ENCODE results near the gene POGK. TPM values are rescaled to one million over a fixed set of nuclear protein-coding genes. Genes with fewer than 3 reads are reported as not detected.
"Not testable (repeated sequence)": the region's sequence is repeated elsewhere in the genome, so short reads cannot be mapped to it uniquely, and the experiment has no call there.

Gene POGK
- polyA plus RNA-seq (ENCODE audit: insufficient read length in 12 of 12) = 10 to 100 TPM in 11 of 12 donors, not detected in 1; 11.6 to 23.0 (median 15.4) TPM
- long read RNA-seq, donor 1, partial matches to known transcripts = 8 of 9 reads
- long read RNA-seq, donor 1, other reads (novel, unspliced or antisense) = 0 of 9 reads
- long read RNA-seq, donor 2, full-length matches to known transcripts = 6 of 19 reads
- long read RNA-seq, donor 2, partial matches to known transcripts = 13 of 19 reads
- long read RNA-seq, donor 2, other reads (novel, unspliced or antisense) = 0 of 19 reads
- long read RNA-seq, donor 3, full-length matches to known transcripts = 1 of 1 reads
- long read RNA-seq, donor 3, partial matches to known transcripts = 0 of 1 reads
- long read RNA-seq, donor 3, other reads (novel, unspliced or antisense) = 0 of 1 reads
- long read RNA-seq, donor 4, full-length matches to known transcripts = 1 of 1 reads
- long read RNA-seq, donor 4, partial matches to known transcripts = 0 of 1 reads
- long read RNA-seq, donor 4, other reads (novel, unspliced or antisense) = 0 of 1 reads
- long read RNA-seq, donor 5, partial matches to known transcripts = 6 of 9 reads
- long read RNA-seq, donor 5, other reads (novel, unspliced or antisense) = 0 of 9 reads
- long read RNA-seq, donor 6 = 0 reads
- long read RNA-seq, donor 7, partial matches to known transcripts = 7 of 9 reads
- long read RNA-seq, donor 7, other reads (novel, unspliced or antisense) = 0 of 9 reads
- long read RNA-seq, donor 8, full-length matches to known transcripts = 6 of 6 reads
- long read RNA-seq, donor 8, partial matches to known transcripts = 0 of 6 reads
- long read RNA-seq, donor 8, other reads (novel, unspliced or antisense) = 0 of 6 reads
- long read RNA-seq, donor 9 = 0 reads
- long read RNA-seq, donor 10, full-length matches to known transcripts = 2 of 2 reads
- long read RNA-seq, donor 10, partial matches to known transcripts = 0 of 2 reads
- long read RNA-seq, donor 10, other reads (novel, unspliced or antisense) = 0 of 2 reads
- long read RNA-seq, donor 11, full-length matches to known transcripts = 2 of 2 reads
- long read RNA-seq, donor 11, partial matches to known transcripts = 0 of 2 reads
- long read RNA-seq, donor 11, other reads (novel, unspliced or antisense) = 0 of 2 reads

- DNase-seq = peak; percentile 87
These were observed at the start of gene POGK for GRCh38 chr1:166838766-166839599. POGK (plus strand) TSS chr1:166839475; CDS start chr1:166840957, 1,482 bp downstream.

GRCh38 chr1:166796620-166797236, 42.5 kb upstream of the POGK start:
- no peak for DNase-seq

- DNase-seq = no peak
These were observed 30.3 kb upstream of the POGK start for GRCh38 chr1:166808952-166809351.

- no peak for DNase-seq
These were observed 27.6 kb upstream of the POGK start for GRCh38 chr1:166811691-166812090.

GRCh38 chr1:166813508-166814223, 25.6 kb upstream of the POGK start:
- no peak for DNase-seq

GRCh38 chr1:166814611-166815010, 24.7 kb upstream of the POGK start:
- no peak for DNase-seq

- no peak for DNase-seq
These were observed 19.3 kb upstream of the POGK start for GRCh38 chr1:166819974-166820373.

GRCh38 chr1:166822385-166822784, 16.9 kb upstream of the POGK start:
- no peak for DNase-seq

GRCh38 chr1:166827426-166827825, 11.8 kb upstream of the POGK start:
- DNase-seq = no peak

GRCh38 chr1:166829762-166830161, 9.5 kb upstream of the POGK start:
- DNase-seq = not testable (repeated sequence)

GRCh38 chr1:166836733-166837132, 2.5 kb upstream of the POGK start:
- DNase-seq = no peak

GRCh38 chr1:166839600-166840308, 479 bp downstream of the POGK start:
- peak; percentile 25 for DNase-seq

GRCh38 chr1:166840309-166841274, 1.3 kb downstream of the POGK start:
- no peak for DNase-seq

GRCh38 chr1:166843322-166843721, 4.0 kb downstream of the POGK start:
- no peak for DNase-seq

GRCh38 chr1:166843769-166844596, 4.7 kb downstream of the POGK start:
- DNase-seq = no peak

GRCh38 chr1:166844791-166845190, 5.5 kb downstream of the POGK start:
- DNase-seq = no peak

GRCh38 chr1:166848193-166848592, 8.9 kb downstream of the POGK start:
- no peak for DNase-seq

Measured in muscle of arm (tissue), 14 donors.